Activated T-helper 2 cell treated with anti-CD3 and anti-CD28 coated beads, Interferon-gamma antibody, Interleukin-2, Interleukin-4, amounts not matched to agents 10 μg/mL and 5 μg/mL and 100 μg/mL, durations not matched to agents 14 hours and 24 hours and 36 hours (primary cell): ENCODE results near the gene TAF5L. TPM values are rescaled to one million over a fixed set of nuclear protein-coding genes. Genes with fewer than 3 reads are reported as not detected.

Source experiments
- DNase-seq: peaks from one replicate; pipeline ENCODE4 v3.0.0; 2021; ENCODE audit warnings: low spot score
- H3K27ac Mint-ChIP-seq: one replicate; pipeline ENCODE4 v1.8.0; 2021; ENCODE audit warnings: mixed read lengths
- H3K27me3 Mint-ChIP-seq: one replicate; pipeline ENCODE4 v1.8.0; 2021; ENCODE audit warnings: low read depth, mixed read lengths
- H3K36me3 Mint-ChIP-seq: one replicate; pipeline ENCODE4 v1.8.0; 2021; ENCODE audit warnings: low read depth, mixed read lengths
- H3K4me1 Mint-ChIP-seq: one replicate; pipeline ENCODE4 v1.8.0; 2021; ENCODE audit warnings: low read depth, mixed read lengths
- H3K4me3 Mint-ChIP-seq: one replicate; pipeline ENCODE4 v1.8.0; 2021; ENCODE audit warnings: low read depth, mild to moderate bottlenecking, moderate library complexity, mixed read lengths
- H3K9me3 Mint-ChIP-seq: one replicate; pipeline ENCODE4 v1.8.0; 2021; ENCODE audit warnings: mixed read lengths
- intact Hi-C: fragments of 100-400 bp; cut with micrococcal nuclease; formaldehyde crosslinking; loops from one replicate; pipeline ENCODE4 v1.15.1; 2023
- total RNA-seq: library from RNA; stranded (reverse); gene quantifications from 2 replicates; pipeline ENCODE4 v1.2.3, GENCODE V29; 2022

The TAF5L gene
- total RNA-seq, 1 donor from 2014 or later, result 28.4 TPM

GRCh38 chr1:229657993-229658755, 32.3 kb upstream of the TAF5L start:
- peak overlapping the region; percentile 40 for H3K27ac Mint-ChIP-seq
- peaks cover 10% of the 10 kb centered on the region for H3K4me1 Mint-ChIP-seq
- DNase-seq, result no peak
- peaks cover 73% of the 10 kb centered on the region for H3K36me3 Mint-ChIP-seq
- no peaks in the 10 kb centered on the region for H3K9me3 Mint-ChIP-seq
- intact Hi-C loops, result no loop called here
- no peak overlapping the region for H3K4me3 Mint-ChIP-seq
- H3K27me3 Mint-ChIP-seq, result no peaks in the 10 kb centered on the region

- Mint-ChIP-seq H3K4me1 (peaks cover 8% of the 10 kb centered on the region), H3K9me3 (no peaks in the 10 kb centered on the region), H3K27ac (no peak overlapping the region), H3K36me3 (peaks cover 71% of the 10 kb centered on the region), H3K4me3 (no peak overlapping the region), H3K27me3 (no peaks in the 10 kb centered on the region)
- no peak for DNase-seq
- intact Hi-C loops, result no loop called here
Measured at GRCh38 chr1:229655781-229656180, 29.9 kb upstream of the TAF5L start.

GRCh38 chr1:229653420-229653819, 27.5 kb upstream of the TAF5L start:
- no peak for DNase-seq
- Mint-ChIP-seq H3K4me1 (peaks cover 8% of the 10 kb centered on the region), H3K9me3 (no peaks in the 10 kb centered on the region), H3K36me3 (peaks cover 81% of the 10 kb centered on the region), H3K27me3 (no peaks in the 10 kb centered on the region), H3K4me3 (no peak overlapping the region), H3K27ac (no peak overlapping the region)
- intact Hi-C loops, result no loop called here

GRCh38 chr1:229651546-229651945, 25.6 kb upstream of the TAF5L start:
- DNase-seq, result no peak
- Mint-ChIP-seq H3K9me3 (no peaks in the 10 kb centered on the region), H3K4me3 (no peak overlapping the region), H3K36me3 (peaks cover 77% of the 10 kb centered on the region), H3K4me1 (no peaks in the 10 kb centered on the region), H3K27ac (no peak overlapping the region), H3K27me3 (no peaks in the 10 kb centered on the region)
- intact Hi-C loops, result no loop called here

- intact Hi-C loops, result no loop called here
- H3K4me1 Mint-ChIP-seq, result no peaks in the 10 kb centered on the region
- H3K4me3 Mint-ChIP-seq, result no peak overlapping the region
- no peak overlapping the region for H3K27ac Mint-ChIP-seq
- H3K9me3 Mint-ChIP-seq, result no peaks in the 10 kb centered on the region
- DNase-seq, result no peak
- no peaks in the 10 kb centered on the region for H3K27me3 Mint-ChIP-seq
- H3K36me3 Mint-ChIP-seq, result peaks cover 78% of the 10 kb centered on the region
Measured at GRCh38 chr1:229650045-229650444, 24.1 kb upstream of the TAF5L start.

GRCh38 chr1:229648406-229648805, 22.5 kb upstream of the TAF5L start:
- H3K9me3 Mint-ChIP-seq, result no peaks in the 10 kb centered on the region
- H3K4me1 Mint-ChIP-seq, result no peaks in the 10 kb centered on the region
- H3K27ac Mint-ChIP-seq, result no peak overlapping the region
- intact Hi-C loops, result no loop called here
- DNase-seq, result no peak
- no peaks in the 10 kb centered on the region for H3K27me3 Mint-ChIP-seq
- peaks cover 77% of the 10 kb centered on the region for H3K36me3 Mint-ChIP-seq
- no peak overlapping the region for H3K4me3 Mint-ChIP-seq

GRCh38 chr1:229645324-229645993, 19.5 kb upstream of the TAF5L start:
- H3K4me1 Mint-ChIP-seq, result peaks cover 3% of the 10 kb centered on the region
- no peaks in the 10 kb centered on the region for H3K27me3 Mint-ChIP-seq
- no peak overlapping the region for H3K27ac Mint-ChIP-seq
- H3K36me3 Mint-ChIP-seq, result peaks cover 69% of the 10 kb centered on the region
- intact Hi-C loops, result no loop called here
- H3K4me3 Mint-ChIP-seq, result no peak overlapping the region
- H3K9me3 Mint-ChIP-seq, result no peaks in the 10 kb centered on the region
- DNase-seq, result no peak

- Mint-ChIP-seq H3K27me3 (no peaks in the 10 kb centered on the region), H3K27ac (no peak overlapping the region), H3K36me3 (peaks cover 66% of the 10 kb centered on the region), H3K9me3 (no peaks in the 10 kb centered on the region), H3K4me1 (peaks cover 3% of the 10 kb centered on the region), H3K4me3 (no peak overlapping the region)
- intact Hi-C loops, result no loop called here
- DNase-seq, result no peak
Measured at GRCh38 chr1:229643996-229644745, 18.2 kb upstream of the TAF5L start.

- Mint-ChIP-seq H3K4me1 (peaks cover 3% of the 10 kb centered on the region), H3K36me3 (peaks cover 68% of the 10 kb centered on the region), H3K27ac (no peak overlapping the region), H3K4me3 (no peak overlapping the region), H3K9me3 (no peaks in the 10 kb centered on the region), H3K27me3 (no peaks in the 10 kb centered on the region)
- intact Hi-C loops, result no loop called here
- no peak for DNase-seq
Measured at GRCh38 chr1:229642970-229643369, 17.0 kb upstream of the TAF5L start.

- peaks cover 70% of the 10 kb centered on the region for H3K36me3 Mint-ChIP-seq
- intact Hi-C loops, result no loop called here
- no peaks in the 10 kb centered on the region for H3K9me3 Mint-ChIP-seq
- DNase-seq, result no peak
- peaks cover 3% of the 10 kb centered on the region for H3K4me1 Mint-ChIP-seq
- H3K27ac Mint-ChIP-seq, result no peak overlapping the region
- no peak overlapping the region for H3K4me3 Mint-ChIP-seq
- no peaks in the 10 kb centered on the region for H3K27me3 Mint-ChIP-seq
Measured at GRCh38 chr1:229642376-229642775, 16.5 kb upstream of the TAF5L start.

- H3K27ac Mint-ChIP-seq, result no peak overlapping the region
- peaks cover 3% of the 10 kb centered on the region for H3K4me1 Mint-ChIP-seq
- no peaks in the 10 kb centered on the region for H3K27me3 Mint-ChIP-seq
- H3K9me3 Mint-ChIP-seq, result no peaks in the 10 kb centered on the region
- H3K36me3 Mint-ChIP-seq, result peaks cover 71% of the 10 kb centered on the region
- no peak overlapping the region for H3K4me3 Mint-ChIP-seq
- no peak for DNase-seq
- intact Hi-C loops, result no loop called here
Measured at GRCh38 chr1:229641306-229641705, 15.4 kb upstream of the TAF5L start.

- H3K27ac Mint-ChIP-seq, result no peak overlapping the region
- H3K9me3 Mint-ChIP-seq, result no peaks in the 10 kb centered on the region
- no peak for DNase-seq
- no peak overlapping the region for H3K4me3 Mint-ChIP-seq
- H3K4me1 Mint-ChIP-seq, result peaks cover 3% of the 10 kb centered on the region
- intact Hi-C loops, result no loop called here
- H3K27me3 Mint-ChIP-seq, result no peaks in the 10 kb centered on the region
- peaks cover 72% of the 10 kb centered on the region for H3K36me3 Mint-ChIP-seq
Measured at GRCh38 chr1:229640455-229640854, 14.5 kb upstream of the TAF5L start.

- no peak overlapping the region for H3K4me3 Mint-ChIP-seq
- DNase-seq, result no peak
- intact Hi-C loops, result no loop called here
- H3K4me1 Mint-ChIP-seq, result peaks cover 3% of the 10 kb centered on the region
- H3K36me3 Mint-ChIP-seq, result peaks cover 67% of the 10 kb centered on the region
- H3K27ac Mint-ChIP-seq, result no peak overlapping the region
- no peaks in the 10 kb centered on the region for H3K9me3 Mint-ChIP-seq
- no peaks in the 10 kb centered on the region for H3K27me3 Mint-ChIP-seq
Measured at GRCh38 chr1:229637746-229638145, 11.8 kb upstream of the TAF5L start.
